Keratinocyte (primary cell): ENCODE measurements around the gene FBXL5. TPM values are rescaled to one million over a fixed set of nuclear protein-coding genes. Genes with fewer than 3 reads are reported as not detected.

Source experiments
- DNase-seq: peaks from one replicate; pipeline ENCODE4 v3.0.0-alpha.2; 2011; ENCODE audit warnings: low read depth, missing footprints, low spot score
- FAIRE-seq: peaks from 2 replicates; lab custom pipeline; 2011; peaks lifted over from hg19 to GRCh38; lab: Jason Lieb, UNC
- H2AFZ ChIP-seq: 2 replicates; pipeline ENCODE4 v1.6.0; 2012; ENCODE audit warnings: low read length, control low read depth, inconsistent platforms; ENCODE audit not compliant: control insufficient read depth
- H3K27ac ChIP-seq: 2 replicates; pipeline ENCODE4 v1.5.1; 2011; ENCODE audit warnings: low read length; ENCODE audit not compliant: control insufficient read depth, insufficient read depth
- H3K27me3 ChIP-seq: 3 replicates; pipeline ENCODE4 v1.6.0; 2011; ENCODE audit warnings: low read length; ENCODE audit not compliant: control insufficient read depth, insufficient read depth; ENCODE audit errors: extremely low read depth
- H3K36me3 ChIP-seq, 2 experiments: 2 replicates in 1 of 2; 3 replicates in 1 of 2; pipeline ENCODE4 v1.5.1; 2011; ENCODE audit warnings: low read length in 2 of 2, mild to moderate bottlenecking in 1 of 2; ENCODE audit not compliant: control insufficient read depth in 2 of 2, insufficient read depth in 2 of 2; ENCODE audit errors: extremely low read depth in 1 of 2
- H3K4me1 ChIP-seq: 3 replicates; pipeline ENCODE4 v1.5.1; 2011; ENCODE audit warnings: low read length; ENCODE audit not compliant: control insufficient read depth, insufficient read depth; ENCODE audit errors: extremely low read depth
- H3K4me2 ChIP-seq: 3 replicates; pipeline ENCODE4 v1.6.0; 2011; ENCODE audit warnings: low read depth, low read length; ENCODE audit not compliant: control insufficient read depth, insufficient read depth; ENCODE audit errors: extremely low read depth
- H3K4me3 ChIP-seq, 3 experiments: fragments of 200-600 bp in 1 of 3; sonication (generic) in 1 of 3; 2 replicates in 2 of 3; 3 replicates in 1 of 3; pipeline ENCODE4 v1.5.1; 2011 to 2016; ENCODE audit warnings: low read length in 3 of 3, mild to moderate bottlenecking in 3 of 3, control low read depth in 2 of 3, inconsistent platforms in 1 of 3, low read depth in 1 of 3, mixed read lengths in 1 of 3, mixed run types in 1 of 3, moderate library complexity in 1 of 3; ENCODE audit not compliant: control insufficient read depth in 2 of 3, insufficient read depth in 2 of 3; ENCODE audit errors: extremely low read depth in 1 of 3
- H3K79me2 ChIP-seq: 2 replicates; pipeline ENCODE4 v1.6.0; 2012; ENCODE audit warnings: low read length; ENCODE audit not compliant: control insufficient read depth, insufficient read depth
- H3K9ac ChIP-seq: 3 replicates; pipeline ENCODE4 v1.6.0; 2011; ENCODE audit warnings: low read length; ENCODE audit not compliant: control insufficient read depth, insufficient read depth; ENCODE audit errors: extremely low read depth
- H3K9me1 ChIP-seq: 3 replicates; pipeline ENCODE4 v1.6.0; 2011; ENCODE audit warnings: low read length; ENCODE audit not compliant: control insufficient read depth, insufficient read depth; ENCODE audit errors: extremely low read depth
- H3K9me3 ChIP-seq: 2 replicates; pipeline ENCODE4 v1.5.1; 2012; ENCODE audit warnings: low read depth, low read length; ENCODE audit not compliant: control insufficient read depth
- H4K20me1 ChIP-seq: 3 replicates; pipeline ENCODE4 v1.6.0; 2011; ENCODE audit warnings: low read length; ENCODE audit not compliant: control insufficient read depth, insufficient read depth; ENCODE audit errors: extremely low read depth
- CTCF ChIP-seq, 3 experiments: IDR thresholded peaks in 1 of 3; conservative IDR thresholded peaks in 1 of 3; optimal IDR thresholded peaks in 1 of 3; 2 replicates in 2 of 3; 3 replicates in 1 of 3; pipeline versions ENCODE3 to v1.5.1; 2011; ENCODE audit warnings: low read length in 3 of 3, mild to moderate bottlenecking in 3 of 3, moderate library complexity in 2 of 3, control low read depth in 1 of 3, inconsistent platforms in 1 of 3; ENCODE audit not compliant: insufficient read depth in 2 of 3; ENCODE audit errors: extremely low read depth in 1 of 3
- EZH2 ChIP-seq: IDR thresholded peaks from one replicate; pipeline ENCODE4 v1.6.1; 2012; ENCODE audit warnings: inconsistent platforms, mild to moderate bottlenecking, low read length, moderate library complexity
- dilution Hi-C: fragments of 300-500 bp; cut with MboI; formaldehyde crosslinking; loops from one replicate; pipeline ENCODE4 v1.7.0; 2020; ENCODE audit warnings: low sequenced_read_pairs; ENCODE audit not compliant: extremely low pct_ligation_motif_present
- polyA plus RNA-seq, 5 experiments: library from polyadenylated mRNA; depleted of rRNA in 3 of 5; stranded (reverse) in 3 of 5; stranded (forward) in 1 of 5; unstranded in 1 of 5; fragments of >200 nt; gene quantifications; 1 replicate in 1 of 5; 2 replicates in 3 of 5; 3 replicates in 1 of 5; pipeline versions ENCODE4 v1.2.1 to v1.2.3, GENCODE V29; 2011 to 2012; ENCODE audit warnings: missing spikeins in 2 of 5, low read depth in 1 of 5, low replicate concordance in 1 of 5

FBXL5 gene
- polyA plus RNA-seq, 1 donor (not counting 4 experiments of a cell fraction or from before 2014, with no cell fraction given), result 63.1 TPM

GRCh38 chr4:15651676-15652075 lies 3.5 kb downstream of the FBXL5 start:
- Histone ChIP-seq H3K4me1 (peaks cover 35% of the 10 kb centered on the region), H3K4me2 (peak overlapping the region; percentile 73), H3K4me3 (peak overlapping the region; percentile 10 to 70 (median 59)), H3K27ac (peak overlapping the region; percentile 39), H3K36me3 (peaks cover 0 to 8% of the 10 kb centered on the region in 2 experiments), H2AFZ (no peak overlapping the region), H3K27me3 (no peaks in the 10 kb centered on the region), H3K79me2 (peaks cover 80% of the 10 kb centered on the region), H3K9me3 (no peaks in the 10 kb centered on the region), H4K20me1 (peaks cover 8% of the 10 kb centered on the region), H3K9me1 (no peaks in the 10 kb centered on the region), H3K9ac (no peak overlapping the region)
- DNase-seq (no peak), FAIRE-seq (no peak)
- TF ChIP-seq EZH2 (no peak), CTCF (optimal IDR thresholded peaks at IDR 0.05 in 1 of 3, IDR thresholded peaks at IDR 0.05 in 1 of 3, conservative IDR thresholded peaks at IDR 0.05 in 1 of 3; ENCODE audit: extremely low read depth in 1 of 3, insufficient read depth in 2 of 3, low read length in 3 of 3) (no peak)
- dilution Hi-C loops, result no loop called here

GRCh38 chr4:15649914-15650545 lies 5.1 kb downstream of the FBXL5 start:
- Histone ChIP-seq H3K4me3 (no peak overlapping the region), H2AFZ (no peak overlapping the region), H3K9ac (no peak overlapping the region), H3K4me2 (peak overlapping the region; percentile 42), H4K20me1 (peaks cover 8% of the 10 kb centered on the region), H3K4me1 (peaks cover 24% of the 10 kb centered on the region), H3K9me3 (no peaks in the 10 kb centered on the region), H3K9me1 (no peaks in the 10 kb centered on the region), H3K27me3 (no peaks in the 10 kb centered on the region), H3K27ac (no peak overlapping the region), H3K79me2 (peaks cover 97% of the 10 kb centered on the region), H3K36me3 (peaks cover 0 to 8% of the 10 kb centered on the region in 2 experiments)
- FAIRE-seq (peak; percentile 88), DNase-seq (no peak)
- dilution Hi-C loops, result no loop called here
- TF ChIP-seq CTCF (optimal IDR thresholded peaks at IDR 0.05 in 1 of 3, IDR thresholded peaks at IDR 0.05 in 1 of 3, conservative IDR thresholded peaks at IDR 0.05 in 1 of 3; ENCODE audit: extremely low read depth in 1 of 3, insufficient read depth in 2 of 3, low read length in 3 of 3), result peak; percentile 71 to 76 (median 73)
- TF ChIP-seq EZH2, result no peak
